Measurements from ENCODE around the gene RGS3. TPM values are rescaled to one million over a fixed set of nuclear protein-coding genes. Genes with fewer than 3 reads are reported as not detected.

RGS3 gene
- total RNA-seq, 1 donor from 2014 or later: 26.3 TPM

DNA sequence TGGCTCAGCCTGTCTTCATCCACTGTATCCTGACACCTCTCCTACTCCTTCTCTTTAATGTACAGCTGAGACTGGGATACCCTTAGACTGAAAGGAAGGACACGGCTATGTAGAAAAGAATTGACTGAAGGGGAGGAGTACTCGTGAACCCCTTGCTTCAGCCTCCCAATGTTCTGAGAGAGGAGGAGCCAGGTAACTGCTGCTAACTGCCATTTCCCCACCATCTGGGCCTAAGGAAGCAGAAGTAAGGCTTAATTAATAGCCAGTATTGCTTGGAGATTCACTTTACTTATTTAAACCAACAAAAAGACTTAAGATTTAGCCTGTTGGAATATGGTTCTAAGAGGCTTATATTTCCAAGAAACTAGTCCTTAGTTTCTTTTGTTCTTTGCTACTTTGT lies 18.8 kb upstream of the RGS3 start:
- no peak for DNase-seq (ENCODE audit: low spot score in 2 of 2, unreplicated experiment in 2 of 2)
- TF ChIP-seq, protein P1, sequence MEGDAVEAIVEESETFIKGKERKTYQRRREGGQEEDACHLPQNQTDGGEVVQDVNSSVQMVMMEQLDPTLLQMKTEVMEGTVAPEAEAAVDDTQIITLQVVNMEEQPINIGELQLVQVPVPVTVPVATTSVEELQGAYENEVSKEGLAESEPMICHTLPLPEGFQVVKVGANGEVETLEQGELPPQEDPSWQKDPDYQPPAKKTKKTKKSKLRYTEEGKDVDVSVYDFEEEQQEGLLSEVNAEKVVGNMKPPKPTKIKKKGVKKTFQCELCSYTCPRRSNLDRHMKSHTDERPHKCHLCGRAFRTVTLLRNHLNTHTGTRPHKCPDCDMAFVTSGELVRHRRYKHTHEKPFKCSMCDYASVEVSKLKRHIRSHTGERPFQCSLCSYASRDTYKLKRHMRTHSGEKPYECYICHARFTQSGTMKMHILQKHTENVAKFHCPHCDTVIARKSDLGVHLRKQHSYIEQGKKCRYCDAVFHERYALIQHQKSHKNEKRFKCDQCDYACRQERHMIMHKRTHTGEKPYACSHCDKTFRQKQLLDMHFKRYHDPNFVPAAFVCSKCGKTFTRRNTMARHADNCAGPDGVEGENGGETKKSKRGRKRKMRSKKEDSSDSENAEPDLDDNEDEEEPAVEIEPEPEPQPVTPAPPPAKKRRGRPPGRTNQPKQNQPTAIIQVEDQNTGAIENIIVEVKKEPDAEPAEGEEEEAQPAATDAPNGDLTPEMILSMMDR (IDR thresholded peaks at IDR 0.05; ENCODE audit: unreplicated experiment): no peak
- no peaks in the 10 kb centered on the region for H3K4me1 Mint-ChIP-seq
- no peak overlapping the region for H3K27ac Mint-ChIP-seq
- no peak overlapping the region for H3K4me3 Mint-ChIP-seq
- no peaks in the 10 kb centered on the region for H3K36me3 Mint-ChIP-seq
- no peaks in the 10 kb centered on the region for H3K27me3 Mint-ChIP-seq (ENCODE audit: low read depth)
- H3K9me3 Mint-ChIP-seq: no peaks in the 10 kb centered on the region

DNA sequence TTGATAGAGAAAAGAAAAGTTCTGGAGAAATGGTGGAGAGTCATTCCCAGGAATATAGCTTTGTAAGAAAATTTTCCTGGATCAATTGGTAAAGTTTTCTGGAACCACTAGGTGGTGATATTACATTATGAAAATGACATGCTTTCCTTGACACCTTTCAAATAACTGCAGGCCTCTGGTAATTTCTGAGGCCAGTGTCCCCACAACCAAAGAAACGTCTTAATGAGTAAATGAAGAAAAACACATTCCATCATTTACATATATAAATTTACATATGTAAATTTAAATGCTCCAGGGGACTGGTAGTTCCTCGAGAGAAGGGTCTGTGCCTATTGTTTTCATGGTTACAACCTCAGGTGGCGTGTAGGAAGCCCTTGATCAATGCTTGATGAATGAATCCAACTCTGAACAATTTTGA lies 17.2 kb upstream of the RGS3 start:
- Mint-ChIP-seq H3K36me3 (no peaks in the 10 kb centered on the region), H3K27ac (no peak overlapping the region), H3K9me3 (no peaks in the 10 kb centered on the region), H3K4me3 (no peak overlapping the region), H3K4me1 (no peaks in the 10 kb centered on the region), H3K27me3 (ENCODE audit: low read depth) (no peaks in the 10 kb centered on the region)
- TF ChIP-seq, protein P1 (IDR thresholded peaks at IDR 0.05; ENCODE audit: unreplicated experiment): peak; percentile 79
- DNase-seq (ENCODE audit: low spot score in 2 of 2, unreplicated experiment in 2 of 2): no peak

DNA sequence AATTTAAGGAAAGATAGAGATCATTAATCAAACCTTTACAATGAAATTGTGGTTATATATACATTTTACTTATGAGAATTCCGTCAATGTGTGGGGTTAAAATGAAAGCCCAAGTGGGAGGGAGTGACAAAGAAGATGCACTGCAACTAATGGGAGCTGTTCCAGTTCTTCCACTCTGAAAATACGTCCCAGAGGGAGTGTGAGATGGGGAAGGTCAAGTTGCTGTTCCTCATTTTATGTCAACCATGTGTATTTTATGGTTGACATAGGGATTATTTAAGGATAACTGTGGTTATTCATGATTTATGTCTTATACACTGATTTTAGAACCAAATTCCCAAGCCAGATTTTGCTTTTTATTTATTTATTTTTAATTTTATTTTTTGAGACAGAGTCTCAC lies 14.2 kb upstream of the RGS3 start:
- no peak for DNase-seq (ENCODE audit: low spot score in 2 of 2, unreplicated experiment in 2 of 2)
- Mint-ChIP-seq H3K27me3 (ENCODE audit: low read depth) (no peaks in the 10 kb centered on the region), H3K4me1 (peaks cover 5% of the 10 kb centered on the region), H3K4me3 (no peak overlapping the region), H3K27ac (no peak overlapping the region), H3K36me3 (no peaks in the 10 kb centered on the region), H3K9me3 (no peaks in the 10 kb centered on the region)
- TF ChIP-seq, protein P1 (IDR thresholded peaks at IDR 0.05; ENCODE audit: unreplicated experiment): no peak

DNA sequence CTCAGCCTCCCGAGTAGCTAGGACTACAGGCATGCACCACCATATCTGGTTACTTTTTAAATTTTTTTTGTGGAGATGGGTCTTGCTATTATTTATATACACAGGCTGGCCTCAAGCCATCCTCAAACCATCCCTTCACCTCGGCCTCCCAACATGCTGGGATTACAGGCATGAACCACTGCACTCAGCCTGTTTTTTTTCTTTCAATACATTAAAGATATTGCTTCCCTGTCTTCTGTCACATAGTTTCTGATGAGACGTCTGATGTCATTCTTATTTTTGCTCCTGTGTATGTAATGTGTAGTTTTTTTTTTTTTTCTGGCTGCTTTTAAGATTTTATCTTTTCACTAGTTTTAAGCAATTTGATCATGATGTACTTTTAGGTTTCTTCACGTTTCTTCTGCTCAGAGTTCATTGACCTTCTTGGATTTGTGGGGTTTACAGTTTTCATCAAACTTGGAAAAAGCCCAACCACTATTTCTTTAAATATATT lies 11.4 kb upstream of the RGS3 start:
- Mint-ChIP-seq H3K9me3 (no peaks in the 10 kb centered on the region), H3K27me3 (ENCODE audit: low read depth) (no peaks in the 10 kb centered on the region), H3K36me3 (no peaks in the 10 kb centered on the region), H3K4me1 (peaks cover 27% of the 10 kb centered on the region), H3K4me3 (no peak overlapping the region), H3K27ac (peak overlapping the region; percentile 27)
- DNase-seq (ENCODE audit: low spot score in 2 of 2, unreplicated experiment in 2 of 2): no peak
- TF ChIP-seq, protein P1 (IDR thresholded peaks at IDR 0.05; ENCODE audit: unreplicated experiment): no peak

DNA sequence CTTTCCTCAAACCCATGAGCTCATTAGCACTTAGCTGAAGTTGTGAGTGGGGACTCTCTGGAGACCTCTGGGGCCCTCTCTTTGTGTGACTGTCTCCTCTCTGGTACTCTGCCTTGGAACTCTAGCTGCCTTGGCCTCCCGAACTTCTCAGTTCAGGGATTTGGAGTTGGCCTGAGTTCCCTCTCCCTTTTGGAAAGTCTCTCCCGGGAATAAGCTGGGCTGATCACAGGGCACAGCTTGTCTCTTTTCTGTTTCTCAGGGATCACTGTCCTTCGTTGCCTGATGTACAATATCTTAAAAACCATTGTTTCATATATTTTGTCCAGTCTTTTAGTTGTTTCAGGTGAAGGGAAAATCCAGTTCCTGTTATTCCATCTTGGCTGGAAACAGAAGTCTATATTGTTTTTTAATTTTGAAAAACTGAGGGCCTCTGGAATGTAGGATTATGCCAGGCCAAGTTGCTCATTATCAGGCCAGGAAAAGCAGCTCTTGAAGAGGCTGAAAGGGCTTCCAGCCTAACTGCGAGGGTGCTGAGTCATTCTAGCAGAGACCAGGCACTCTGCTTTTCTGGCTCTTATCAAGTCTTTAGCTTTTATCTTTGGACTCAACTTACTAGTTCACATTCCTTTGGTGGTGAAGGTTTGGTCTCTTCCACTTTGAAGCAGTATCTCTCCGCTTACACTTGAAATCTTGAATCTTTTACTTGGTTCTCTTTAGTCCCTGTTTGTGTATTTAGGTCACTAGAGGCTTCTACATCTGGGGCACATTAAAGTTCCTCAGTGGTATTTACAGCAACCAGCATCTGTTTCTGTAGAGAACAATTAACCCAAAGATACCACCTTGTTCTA lies 8.4 kb upstream of the RGS3 start:
- no peak for DNase-seq (ENCODE audit: low spot score in 2 of 2, unreplicated experiment in 2 of 2)

More for the DNA sequence above, 8.4 kb upstream of the RGS3 start:
- Mint-ChIP-seq H3K4me3 (no peak overlapping the region), H3K9me3 (no peaks in the 10 kb centered on the region), H3K36me3 (no peaks in the 10 kb centered on the region), H3K27me3 (ENCODE audit: low read depth) (no peaks in the 10 kb centered on the region), H3K27ac (peak overlapping the region; percentile 99), H3K4me1 (peaks cover 29% of the 10 kb centered on the region)
- TF ChIP-seq, protein P1 (IDR thresholded peaks at IDR 0.05; ENCODE audit: unreplicated experiment): no peak
